Ectodermal cell (in vitro differentiated cells): ENCODE data around the gene SMCO2.

Source experiments
- H3K27ac ChIP-seq: 2 replicates; pipeline ENCODE4 v1.7.0; 2013; ENCODE audit warnings: mild to moderate bottlenecking, low read depth, low read length; ENCODE audit not compliant: insufficient read depth, poor library complexity, severe bottlenecking
- H3K27me3 ChIP-seq: 2 replicates; pipeline ENCODE4 v1.7.0; 2013; ENCODE audit warnings: mild to moderate bottlenecking, low read length; ENCODE audit not compliant: insufficient read depth, control insufficient read depth, poor library complexity, severe bottlenecking
- H3K36me3 ChIP-seq: one replicate; pipeline ENCODE4 v1.7.0; 2013; ENCODE audit warnings: low read length; ENCODE audit not compliant: control insufficient read depth, insufficient read depth
- H3K4me1 ChIP-seq: one replicate; pipeline ENCODE4 v1.7.0; 2013; ENCODE audit warnings: low read length; ENCODE audit not compliant: control insufficient read depth, insufficient read depth
- H3K4me3 ChIP-seq: 2 replicates; pipeline ENCODE4 v1.7.0; 2013; ENCODE audit warnings: low read depth, low read length, control low read depth; ENCODE audit not compliant: insufficient read depth
- H3K9me3 ChIP-seq: 2 replicates; pipeline ENCODE4 v1.7.0; 2013; ENCODE audit warnings: mild to moderate bottlenecking, low read length, moderate library complexity; ENCODE audit not compliant: control insufficient read depth
- WGBS, 2 experiments: methylation state at CpG; one replicate each; pipeline ENCODE4 v1.1.7; 2013; ENCODE audit warnings: missing lambda C conversion rate in 2 of 2; 5-methylcytosine and 5-hydroxymethylcytosine counted together

Gene SMCO2

DNA sequence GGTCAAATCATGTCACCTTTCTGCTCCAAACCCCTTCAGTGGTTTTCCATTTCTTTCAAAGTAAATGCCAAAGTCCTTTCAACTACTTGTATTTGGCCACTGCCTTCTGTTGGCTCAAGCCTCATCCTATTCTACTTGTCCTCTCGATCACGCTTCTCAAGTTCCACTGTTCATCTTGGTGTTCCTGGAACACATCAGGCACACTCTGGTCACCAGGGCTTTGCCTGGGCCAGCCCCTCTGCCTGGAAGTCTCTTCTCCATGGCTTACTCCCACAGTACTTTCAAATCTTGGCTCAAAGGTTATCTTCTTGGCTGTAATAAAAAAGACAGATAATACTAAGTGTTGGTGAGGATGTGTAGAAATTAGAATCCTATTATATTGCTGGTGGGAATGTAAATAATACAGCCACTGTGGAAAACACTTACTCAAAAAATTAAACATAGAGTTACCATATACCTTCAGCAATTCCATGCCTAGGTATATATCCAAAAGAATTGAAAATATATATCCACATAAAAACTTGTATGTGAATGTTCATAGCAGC is 60.2 kb downstream of the SMCO2 start:
- H3K27me3 ChIP-seq: no peaks in the 10 kb centered on the region
- no peaks in the 10 kb centered on the region for H3K9me3 ChIP-seq
- no peaks in the 10 kb centered on the region for H3K4me1 ChIP-seq
- H3K36me3 ChIP-seq: no peaks in the 10 kb centered on the region
- no peak overlapping the region for H3K27ac ChIP-seq
- 94 to 97% methylated on average over 2 of the region's 2 CpGs for WGBS, 2 experiments
- H3K4me3 ChIP-seq: no peak overlapping the region

DNA sequence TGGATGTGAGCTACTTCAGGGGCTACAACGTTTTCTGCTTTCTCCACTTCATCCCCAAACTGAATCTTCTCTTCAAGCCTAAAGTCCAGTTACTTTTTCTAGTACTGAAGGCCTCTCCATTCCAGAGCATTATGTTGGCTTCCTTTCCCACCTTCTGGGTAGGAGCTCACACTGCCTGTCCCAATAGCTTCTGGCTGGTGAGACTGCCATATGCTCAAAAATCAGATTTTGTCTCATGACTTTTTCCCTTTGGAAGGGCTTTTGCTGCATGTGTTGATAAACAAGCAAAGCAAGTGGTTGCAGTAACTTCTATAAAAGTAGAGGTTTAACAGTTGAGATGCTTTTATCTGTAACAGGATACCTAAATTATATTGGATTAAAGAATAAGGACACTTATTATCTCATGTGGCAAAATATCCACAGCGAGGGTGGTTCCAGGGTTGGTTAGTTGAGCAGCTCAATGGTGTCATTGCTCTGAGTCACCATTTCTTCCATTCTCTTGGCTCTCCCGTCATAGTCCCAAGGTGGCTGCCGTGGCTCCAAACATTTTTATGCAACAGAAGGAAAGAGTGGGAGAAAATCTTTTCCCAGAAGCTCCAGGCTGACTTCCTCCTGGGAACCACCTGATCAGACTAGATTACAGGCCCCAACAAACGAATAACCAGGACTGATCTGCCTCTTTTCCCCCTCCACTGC is 62.3 kb downstream of the SMCO2 start:
- Histone ChIP-seq H3K27me3 (no peaks in the 10 kb centered on the region), H3K4me1 (no peaks in the 10 kb centered on the region), H3K36me3 (no peaks in the 10 kb centered on the region), H3K27ac (no peak overlapping the region), H3K9me3 (no peaks in the 10 kb centered on the region), H3K4me3 (no peak overlapping the region)
- WGBS, 2 experiments: 90 to 93% methylated on average over 5 of the region's 5 CpGs

DNA sequence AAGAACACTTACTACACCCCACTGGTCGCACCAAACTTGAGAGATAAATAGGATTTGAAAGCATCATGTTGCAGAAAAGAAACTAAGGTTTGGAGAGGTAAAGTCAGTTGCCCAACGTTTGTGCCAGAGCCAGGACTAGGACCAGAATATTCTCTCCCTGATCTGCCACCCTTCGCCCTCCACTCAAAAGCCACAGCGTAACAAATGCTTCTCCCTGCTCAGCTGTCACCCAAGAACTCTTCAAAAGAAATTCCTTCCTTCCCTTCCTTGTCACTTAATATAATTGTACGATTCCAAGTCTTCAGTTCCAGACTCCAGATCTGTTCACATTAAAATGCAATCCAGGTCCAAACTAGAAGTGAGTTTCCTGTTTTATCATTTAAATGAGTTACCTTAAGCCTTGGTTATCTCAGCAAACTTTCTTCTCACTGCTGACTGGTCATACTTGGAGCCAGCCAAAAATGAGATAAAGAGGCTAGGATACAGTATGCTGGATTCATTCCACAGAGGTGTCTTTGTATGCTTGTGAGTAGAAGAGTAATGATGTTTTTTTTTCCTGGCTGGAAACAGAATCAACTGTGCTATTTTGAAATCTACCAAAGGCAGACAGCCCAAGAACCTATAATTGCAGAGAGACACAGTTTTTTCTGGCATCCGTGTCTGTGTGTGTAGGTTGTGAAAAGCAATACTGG is 64.6 kb downstream of the SMCO2 start:
- Histone ChIP-seq H3K27me3 (no peaks in the 10 kb centered on the region), H3K4me1 (no peaks in the 10 kb centered on the region), H3K36me3 (no peaks in the 10 kb centered on the region), H3K4me3 (no peak overlapping the region), H3K27ac (no peak overlapping the region), H3K9me3 (no peaks in the 10 kb centered on the region)
- 87 to 92% methylated on average over 6 of the region's 6 CpGs for WGBS, 2 experiments

DNA sequence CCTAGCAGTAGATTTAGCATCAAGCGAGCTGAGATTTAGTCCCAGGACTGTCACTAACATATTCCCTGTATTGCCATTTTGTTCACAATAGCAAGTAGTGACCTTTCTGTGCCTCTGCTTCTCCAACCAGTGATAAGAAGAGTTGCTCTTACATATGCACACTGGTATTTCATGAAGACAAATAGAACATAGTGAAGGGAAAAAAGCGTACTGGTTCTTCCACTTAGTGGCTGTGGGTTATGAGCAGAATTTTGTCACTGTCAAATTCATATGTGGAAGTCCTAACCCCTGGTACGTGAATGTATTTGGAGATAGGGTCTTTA is 65.1 kb downstream of the SMCO2 start:
- Histone ChIP-seq H3K27ac (no peak overlapping the region), H3K4me3 (no peak overlapping the region), H3K27me3 (no peaks in the 10 kb centered on the region), H3K36me3 (no peaks in the 10 kb centered on the region), H3K9me3 (no peaks in the 10 kb centered on the region), H3K4me1 (no peaks in the 10 kb centered on the region)
- 89 to 97% methylated on average over 3 of the region's 3 CpGs for WGBS, 2 experiments

DNA sequence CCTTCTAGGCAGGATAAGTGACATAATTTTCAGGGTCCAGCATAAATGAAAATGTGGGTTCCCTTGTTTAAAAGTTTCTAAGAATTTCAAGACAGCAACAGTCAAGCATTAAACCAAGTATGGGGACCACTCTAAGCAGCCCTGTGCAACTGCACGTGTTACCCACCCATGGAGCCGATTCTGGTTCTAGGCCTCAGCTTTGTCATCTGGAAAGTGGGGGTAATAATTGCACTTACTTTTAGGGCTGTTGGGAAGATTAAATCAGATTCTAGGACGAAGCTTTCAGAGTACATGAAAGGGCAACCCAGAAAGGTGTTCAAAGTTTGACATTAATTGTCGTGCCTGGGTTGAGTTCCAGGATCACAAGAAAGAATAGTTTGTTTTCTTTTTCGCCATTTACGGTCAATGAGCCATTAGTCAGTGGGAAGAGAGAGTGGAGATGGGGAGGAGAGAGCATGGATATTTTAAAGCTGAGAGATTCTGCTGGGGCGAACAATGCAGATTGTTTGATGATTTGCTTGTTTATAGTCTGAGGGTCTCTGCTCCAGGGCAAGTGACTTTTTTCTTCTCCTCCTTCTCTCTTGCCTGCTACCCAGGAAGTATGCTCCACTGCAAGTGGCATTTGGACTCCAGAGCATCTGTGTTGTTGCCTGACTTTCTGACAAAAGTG is 66.8 kb downstream of the SMCO2 start:
- no peaks in the 10 kb centered on the region for H3K27me3 ChIP-seq
- no peak overlapping the region for H3K27ac ChIP-seq
- 93 to 95% methylated on average over 7 of the region's 7 CpGs for WGBS, 2 experiments
- H3K36me3 ChIP-seq: no peaks in the 10 kb centered on the region
- H3K4me3 ChIP-seq: no peak overlapping the region
- H3K9me3 ChIP-seq: no peaks in the 10 kb centered on the region
- H3K4me1 ChIP-seq: no peaks in the 10 kb centered on the region

DNA sequence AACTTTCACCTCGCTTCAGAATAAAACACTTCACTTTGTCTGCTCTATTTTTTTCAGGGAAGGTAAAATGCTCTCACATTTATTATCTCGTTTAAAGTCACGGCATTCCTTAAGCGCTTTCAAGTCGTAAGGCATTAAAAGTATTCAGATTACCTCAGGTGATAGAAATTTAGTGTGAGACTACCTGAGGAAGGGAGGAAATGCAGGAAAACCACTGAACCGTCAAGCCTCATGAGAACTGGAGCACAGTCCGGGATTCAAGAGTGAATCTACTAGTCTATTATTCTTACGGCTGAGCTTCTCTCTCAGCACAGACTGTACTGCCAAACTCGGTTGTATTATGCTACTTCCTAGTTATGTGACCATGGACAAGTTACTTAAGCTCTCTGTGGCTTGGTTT is 69.1 kb downstream of the SMCO2 start:
- Histone ChIP-seq H3K9me3 (no peaks in the 10 kb centered on the region), H3K4me1 (no peaks in the 10 kb centered on the region), H3K27me3 (no peaks in the 10 kb centered on the region), H3K27ac (no peak overlapping the region), H3K4me3 (no peak overlapping the region), H3K36me3 (no peaks in the 10 kb centered on the region)
- WGBS, 2 experiments: 87 to 95% methylated on average over 8 to 9 of the region's 9 CpGs

DNA sequence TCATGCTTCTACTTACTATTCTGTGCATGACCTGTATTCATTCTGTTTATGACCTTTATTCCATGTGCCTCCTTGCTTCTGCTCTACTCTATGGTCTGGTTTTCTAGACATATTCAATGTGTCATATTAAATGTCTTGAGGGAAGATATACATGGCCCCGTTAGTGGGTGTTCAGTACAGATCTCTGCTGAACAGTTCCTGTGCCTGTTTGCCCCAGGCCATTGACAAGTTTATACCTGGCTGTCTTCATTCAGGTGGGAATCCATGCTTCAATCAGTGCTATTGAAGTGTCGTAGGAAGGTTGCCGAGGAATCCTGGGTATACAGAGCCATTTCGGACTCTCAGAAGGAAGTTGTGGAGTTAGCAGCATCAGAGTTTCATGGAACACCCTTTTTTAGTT is 70.1 kb downstream of the SMCO2 start:
- H3K27me3 ChIP-seq: no peaks in the 10 kb centered on the region
- no peaks in the 10 kb centered on the region for H3K36me3 ChIP-seq
- no peak overlapping the region for H3K27ac ChIP-seq
- H3K4me3 ChIP-seq: no peak overlapping the region
- no peaks in the 10 kb centered on the region for H3K9me3 ChIP-seq
- peaks cover 7% of the 10 kb centered on the region for H3K4me1 ChIP-seq
- 93 to 98% methylated on average over 4 of the region's 4 CpGs for WGBS, 2 experiments

DNA sequence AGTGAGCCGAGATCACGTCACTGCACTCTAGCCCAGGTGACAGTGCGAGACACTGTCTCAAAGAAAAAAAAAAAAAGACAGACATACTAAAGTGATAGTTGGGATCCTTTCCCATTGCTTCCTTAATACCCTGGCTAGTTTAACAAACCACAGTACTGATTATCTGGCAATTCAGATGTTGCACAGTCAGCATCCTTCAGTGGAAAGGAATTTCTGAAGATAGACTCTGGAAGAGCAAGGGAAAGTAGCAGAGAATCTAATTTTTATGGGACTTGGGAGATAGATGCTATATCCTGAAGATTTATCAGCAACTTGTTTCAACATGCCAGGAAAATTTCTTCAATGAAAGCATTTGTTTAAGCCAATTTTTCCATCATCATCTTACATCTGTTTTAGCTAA is 71.0 kb downstream of the SMCO2 start:
- Histone ChIP-seq H3K36me3 (no peaks in the 10 kb centered on the region), H3K27me3 (no peaks in the 10 kb centered on the region), H3K9me3 (no peaks in the 10 kb centered on the region), H3K4me3 (no peak overlapping the region), H3K4me1 (peaks cover 7% of the 10 kb centered on the region), H3K27ac (no peak overlapping the region)
- 92 to 97% methylated on average over 3 of the region's 3 CpGs for WGBS, 2 experiments

DNA sequence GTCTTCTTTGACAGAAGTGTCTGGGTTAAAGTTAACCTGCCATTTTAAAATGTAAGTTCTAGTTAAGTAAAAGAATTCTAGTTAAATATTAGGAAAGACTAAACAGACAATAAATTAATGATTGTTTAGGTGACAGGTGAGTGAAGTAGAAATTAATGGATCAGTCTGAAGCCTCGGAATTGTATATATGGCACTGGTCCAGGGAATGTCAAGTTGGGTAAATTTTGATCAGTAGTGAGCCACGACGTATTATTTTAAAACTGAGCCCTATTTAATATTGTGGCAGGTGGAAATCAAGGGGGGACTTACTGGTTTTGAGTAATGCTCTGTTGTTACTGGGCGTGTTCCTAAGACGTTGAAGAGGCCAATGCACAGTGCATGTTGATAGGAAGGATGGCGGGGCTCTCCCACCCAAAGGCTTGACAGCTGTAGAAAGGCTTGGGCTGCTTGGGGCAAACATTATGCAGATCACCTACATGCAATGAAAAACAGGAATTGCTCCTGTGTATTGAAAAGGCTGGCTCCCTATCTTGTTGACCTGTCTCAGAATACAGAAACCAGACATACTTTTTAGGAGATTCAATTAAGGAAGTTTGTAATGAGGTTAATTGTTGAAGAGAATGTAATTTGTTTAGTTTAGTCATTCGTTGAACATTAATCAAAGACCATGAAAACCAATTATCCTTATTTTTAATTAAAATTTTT is 71.6 kb downstream of the SMCO2 start:
- Histone ChIP-seq H3K4me1 (peaks cover 11% of the 10 kb centered on the region), H3K27me3 (no peaks in the 10 kb centered on the region), H3K9me3 (no peaks in the 10 kb centered on the region), H3K4me3 (no peak overlapping the region), H3K36me3 (no peaks in the 10 kb centered on the region), H3K27ac (no peak overlapping the region)
- 92 to 94% methylated on average over 6 of the region's 7 CpGs for WGBS, 2 experiments

DNA sequence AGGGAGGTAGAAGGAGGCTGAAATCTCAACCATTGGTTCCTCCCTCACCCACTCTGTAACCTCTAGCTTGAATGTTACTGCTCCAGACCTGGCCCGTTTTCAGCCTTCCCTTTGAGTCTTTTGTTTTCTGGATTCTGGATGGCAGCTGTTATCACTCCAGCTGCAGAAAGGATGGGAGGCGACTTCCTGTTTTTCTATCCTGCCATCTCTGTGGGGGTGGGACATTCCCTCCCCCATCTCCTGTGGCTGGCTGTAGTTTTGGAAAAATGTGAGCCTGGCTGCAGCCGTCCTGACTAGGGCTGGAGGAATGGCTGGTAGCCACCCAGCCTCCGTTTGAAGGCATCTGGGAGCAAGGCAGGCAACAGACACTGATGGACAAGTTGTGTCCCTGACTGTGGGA is 74.5 kb downstream of the SMCO2 start:
- H3K27ac ChIP-seq: no peak overlapping the region
- no peaks in the 10 kb centered on the region for H3K36me3 ChIP-seq
- H3K4me1 ChIP-seq: peaks cover 17% of the 10 kb centered on the region
- no peak overlapping the region for H3K4me3 ChIP-seq
- no peaks in the 10 kb centered on the region for H3K27me3 ChIP-seq
- H3K9me3 ChIP-seq: no peaks in the 10 kb centered on the region
- 51 to 52% methylated on average over 4 of the region's 4 CpGs for WGBS, 2 experiments
